Ishikawa (cell line): ENCODE data around the gene RCC1.

Source experiments
- EP300 ChIP-seq: IDR thresholded peaks from 2 replicates; pipeline ENCODE4 v1.6.1; 2012; ENCODE audit warnings: borderline replicate concordance
- ZBTB7A ChIP-seq: IDR thresholded peaks from 2 replicates; pipeline ENCODE4 v1.6.1; 2012; ENCODE audit warnings: low read depth

Gene RCC1

GRCh38 chr1:28582248-28582615, 76.4 kb downstream of the RCC1 start:
- TF ChIP-seq EP300 (no peak), ZBTB7A (0 out of 2 replicates have a peak, but pooled peaks have one; percentile 19)
